Smooth muscle cell of the brain vasculature (primary cell): ENCODE measurements around the gene CLCA1.

Source experiments
- DNase-seq: peaks from one replicate; pipeline ENCODE4 v3.0.0-alpha.2; 2012; ENCODE audit warnings: low read depth, low spot score

Gene CLCA1, protein sequence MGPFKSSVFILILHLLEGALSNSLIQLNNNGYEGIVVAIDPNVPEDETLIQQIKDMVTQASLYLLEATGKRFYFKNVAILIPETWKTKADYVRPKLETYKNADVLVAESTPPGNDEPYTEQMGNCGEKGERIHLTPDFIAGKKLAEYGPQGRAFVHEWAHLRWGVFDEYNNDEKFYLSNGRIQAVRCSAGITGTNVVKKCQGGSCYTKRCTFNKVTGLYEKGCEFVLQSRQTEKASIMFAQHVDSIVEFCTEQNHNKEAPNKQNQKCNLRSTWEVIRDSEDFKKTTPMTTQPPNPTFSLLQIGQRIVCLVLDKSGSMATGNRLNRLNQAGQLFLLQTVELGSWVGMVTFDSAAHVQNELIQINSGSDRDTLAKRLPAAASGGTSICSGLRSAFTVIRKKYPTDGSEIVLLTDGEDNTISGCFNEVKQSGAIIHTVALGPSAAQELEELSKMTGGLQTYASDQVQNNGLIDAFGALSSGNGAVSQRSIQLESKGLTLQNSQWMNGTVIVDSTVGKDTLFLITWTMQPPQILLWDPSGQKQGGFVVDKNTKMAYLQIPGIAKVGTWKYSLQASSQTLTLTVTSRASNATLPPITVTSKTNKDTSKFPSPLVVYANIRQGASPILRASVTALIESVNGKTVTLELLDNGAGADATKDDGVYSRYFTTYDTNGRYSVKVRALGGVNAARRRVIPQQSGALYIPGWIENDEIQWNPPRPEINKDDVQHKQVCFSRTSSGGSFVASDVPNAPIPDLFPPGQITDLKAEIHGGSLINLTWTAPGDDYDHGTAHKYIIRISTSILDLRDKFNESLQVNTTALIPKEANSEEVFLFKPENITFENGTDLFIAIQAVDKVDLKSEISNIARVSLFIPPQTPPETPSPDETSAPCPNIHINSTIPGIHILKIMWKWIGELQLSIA

DNA sequence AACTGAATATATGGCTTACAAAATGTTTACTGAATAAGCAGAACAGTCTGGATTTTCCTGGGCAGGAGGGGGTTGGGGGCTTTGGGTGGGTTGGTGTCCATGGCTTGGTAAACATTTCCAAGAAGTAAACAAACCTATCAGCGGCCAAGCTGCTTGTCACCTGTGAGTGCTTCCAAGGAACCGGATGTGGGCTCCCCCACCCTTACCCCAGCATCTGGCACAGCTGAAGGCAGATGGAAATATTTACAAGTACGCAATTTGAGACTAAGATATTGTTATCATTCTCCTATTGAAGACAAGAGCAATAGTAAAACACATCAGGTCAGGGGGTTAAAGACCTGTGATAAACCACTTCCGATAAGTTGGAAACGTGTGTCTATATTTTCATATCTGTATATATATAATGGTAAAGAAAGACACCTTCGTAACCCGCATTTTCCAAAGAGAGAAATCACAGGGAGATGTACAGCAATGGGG, at the start of gene CLCA1:
TSS of gene CLCA1 (plus strand) at position 427 of the 477 bp plus-strand sequence. CDS start at position 472, 45 bp downstream.
- no peak for DNase-seq

DNA sequence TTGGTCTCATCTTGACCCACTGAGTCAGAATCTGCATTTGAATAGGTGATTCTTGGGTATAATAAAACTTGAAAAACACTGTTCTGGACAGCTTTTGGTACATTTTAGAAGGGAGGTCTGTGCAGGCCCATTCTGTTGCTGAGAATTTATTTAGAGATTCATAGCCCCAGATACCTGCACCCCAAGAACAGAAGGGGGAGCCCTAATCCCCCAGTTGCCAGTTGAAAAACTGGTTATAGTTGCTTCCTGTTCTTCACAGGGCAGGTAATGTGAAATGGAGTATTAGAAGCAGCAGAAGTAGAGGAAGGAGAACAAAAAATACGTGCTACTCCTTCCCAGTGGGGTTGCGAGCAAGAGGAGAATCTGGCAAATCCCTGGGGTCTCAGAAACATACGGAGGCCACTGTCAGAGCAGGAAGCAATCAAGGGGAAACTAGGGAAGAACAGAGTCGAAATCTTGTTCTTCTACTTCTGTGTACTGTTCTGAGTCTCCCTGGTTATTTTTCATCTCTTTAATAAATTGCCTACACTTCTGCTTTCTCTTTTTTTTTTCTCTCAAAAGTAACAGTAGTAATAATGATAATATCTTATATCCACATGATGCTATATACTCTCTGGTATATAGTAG, 49.3 kb upstream of the CLCA1 start:
- DNase-seq: no peak

DNA sequence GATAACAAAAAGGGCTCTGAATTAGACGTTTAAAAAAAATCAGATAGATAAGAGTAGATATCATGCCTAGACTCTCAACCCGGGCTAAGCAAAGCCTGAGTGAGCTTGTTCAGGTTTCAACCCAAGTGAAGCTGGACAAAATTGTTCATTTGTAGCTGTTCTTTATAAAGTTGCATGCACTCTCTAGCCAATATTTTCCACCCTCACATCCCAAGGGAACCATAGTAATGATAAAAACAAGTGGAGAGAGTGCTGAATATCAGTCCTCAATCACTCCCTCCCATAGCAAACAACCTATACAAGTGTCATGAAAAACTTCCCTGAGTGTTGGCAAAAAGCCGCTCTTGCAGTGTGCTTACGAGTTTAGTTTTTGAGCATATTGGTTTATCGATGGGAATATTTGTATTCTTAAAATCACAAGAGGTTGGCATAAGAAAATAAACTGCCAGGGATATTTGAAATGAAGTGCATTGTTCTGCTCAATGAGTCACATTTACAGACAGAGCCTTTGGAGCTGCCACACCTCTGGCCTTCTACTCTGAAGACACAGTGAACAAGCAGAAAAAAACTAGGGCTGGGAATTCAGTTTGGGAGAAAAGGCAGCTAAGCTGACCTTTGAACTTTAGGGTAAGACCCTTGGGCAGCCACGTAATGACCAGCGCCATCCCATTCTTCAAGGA, 47.0 kb upstream of the CLCA1 start:
- no peak for DNase-seq

DNA sequence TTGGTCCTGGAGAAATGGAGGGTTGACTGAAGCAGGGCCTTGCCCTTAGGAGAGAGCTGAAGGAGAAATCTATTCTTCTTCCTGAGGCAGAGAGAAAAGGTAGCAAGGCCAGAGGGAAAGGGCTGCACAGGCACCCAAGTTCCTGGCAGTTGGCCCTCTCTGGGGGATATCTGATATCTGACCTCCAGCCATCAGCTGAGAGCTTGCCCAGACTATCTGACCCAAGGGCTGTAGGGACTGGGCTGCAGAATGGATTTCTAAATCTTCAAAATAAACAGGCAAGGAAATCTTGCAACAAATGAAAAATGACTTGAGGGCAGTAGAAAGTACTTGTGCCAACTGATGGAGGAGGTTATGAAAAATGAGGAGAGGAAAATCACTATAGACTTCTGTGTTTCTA, 45.3 kb upstream of the CLCA1 start:
- no peak for DNase-seq

DNA sequence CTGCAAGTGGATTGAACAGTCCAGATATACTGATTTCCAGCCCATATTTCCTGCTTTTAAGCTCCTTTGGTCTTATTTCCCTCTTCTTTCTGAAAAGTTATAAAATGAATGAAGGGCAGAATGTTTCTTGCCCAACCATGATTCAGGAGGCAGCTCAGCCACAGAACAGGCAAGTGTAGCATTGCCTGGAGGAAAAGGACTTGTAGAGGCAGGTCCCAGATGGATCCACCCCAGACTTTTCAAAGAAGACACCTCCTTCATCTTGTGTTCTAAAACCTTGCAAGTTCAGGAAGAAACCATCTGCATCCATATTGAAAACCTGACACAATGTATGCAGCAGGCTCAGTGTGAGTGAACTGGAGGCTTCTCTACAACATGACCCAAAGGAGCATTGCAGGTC, 44.9 kb upstream of the CLCA1 start, which contains the start of gene CLCA2:
TSS of gene CLCA2 (plus strand) at position 299 of the 400 bp plus-strand sequence. CDS start at position 376, 77 bp downstream.
- DNase-seq: no peak

DNA sequence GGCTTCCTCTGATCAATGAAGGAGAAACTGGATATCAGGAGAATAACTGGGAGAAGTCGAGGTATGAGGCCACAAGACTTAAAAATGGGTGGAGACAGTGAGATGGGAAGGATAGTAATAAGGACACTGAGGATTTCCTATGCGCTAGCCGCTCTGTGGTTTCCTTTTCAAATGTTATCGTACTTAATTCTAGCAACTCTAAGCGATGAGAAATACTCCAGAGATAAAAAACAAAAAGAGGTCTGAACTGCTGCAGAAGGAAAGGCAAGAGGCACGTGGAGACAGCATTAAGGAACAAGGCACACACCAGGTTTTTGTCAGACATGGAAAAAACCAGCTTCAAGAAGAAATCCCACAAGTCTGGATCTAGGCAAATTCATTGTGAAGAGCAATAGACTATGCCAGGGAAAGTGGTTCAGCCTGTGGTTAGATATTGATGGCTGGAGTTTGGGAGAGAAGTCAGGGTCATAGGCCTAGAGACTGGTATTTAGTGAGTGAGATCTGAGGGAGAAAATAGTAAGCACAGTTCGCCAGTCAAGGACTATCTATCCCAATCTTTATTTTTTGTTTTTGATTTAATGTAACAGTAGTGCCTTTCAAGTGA, 39.5 kb upstream of the CLCA1 start:
- DNase-seq: no peak

DNA sequence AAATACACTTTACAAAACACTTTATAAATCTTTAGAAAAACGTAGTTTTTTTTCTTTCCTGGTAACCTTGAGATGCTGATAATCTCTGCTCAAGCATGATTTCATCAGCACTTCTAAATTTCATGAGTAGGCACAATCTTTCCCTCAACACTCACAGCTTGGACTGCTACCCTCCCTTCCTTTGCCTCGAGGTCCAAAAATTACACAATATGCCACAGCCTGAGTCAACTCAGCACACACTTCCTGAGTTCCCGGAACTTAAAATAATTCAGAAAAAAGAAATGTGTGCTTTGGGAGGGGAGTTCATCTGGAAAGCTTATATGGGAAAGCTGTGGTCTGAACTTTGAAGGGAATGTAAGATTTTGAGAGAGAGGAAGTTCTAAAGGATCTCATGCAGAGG, 38.9 kb upstream of the CLCA1 start:
- peak; percentile 58 for DNase-seq

DNA sequence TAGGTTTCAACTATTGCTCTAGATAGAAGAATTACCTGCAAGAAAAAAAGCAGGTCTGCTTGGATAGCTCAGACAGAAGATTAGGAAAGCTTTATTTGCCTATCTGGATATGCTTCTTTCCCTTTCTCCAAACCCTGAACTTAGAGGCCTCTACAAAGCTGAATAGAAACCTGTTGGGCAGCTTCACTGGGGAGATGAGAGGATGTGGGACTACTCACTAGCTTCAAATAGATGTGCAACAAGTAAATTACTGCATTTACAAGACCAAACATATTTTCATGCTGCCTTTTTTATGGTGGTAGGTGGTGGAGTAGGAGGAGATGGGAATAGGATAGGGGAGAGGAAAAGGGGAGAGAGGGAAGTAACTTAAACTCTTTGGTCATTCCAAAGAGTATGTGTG, 38.4 kb upstream of the CLCA1 start:
- no peak for DNase-seq

DNA sequence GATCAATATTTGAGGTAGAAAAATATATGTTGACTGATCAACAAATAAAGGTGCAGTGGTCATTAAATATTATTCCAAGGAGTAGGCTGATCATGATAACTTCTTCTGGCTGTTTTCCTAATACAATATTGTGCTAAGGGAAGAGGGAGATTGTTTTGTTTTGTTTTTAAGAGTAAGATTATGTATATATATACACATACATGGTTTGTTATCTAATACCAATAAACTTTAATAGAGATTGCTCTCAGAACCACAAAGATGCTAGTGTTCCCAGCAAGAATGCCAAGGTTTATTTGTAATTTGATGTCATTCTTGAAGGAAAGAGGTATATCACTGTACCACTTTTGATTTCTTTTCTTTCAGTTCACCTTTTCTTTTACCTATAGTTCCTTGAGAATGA, 34.7 kb upstream of the CLCA1 start:
- DNase-seq: no peak

DNA sequence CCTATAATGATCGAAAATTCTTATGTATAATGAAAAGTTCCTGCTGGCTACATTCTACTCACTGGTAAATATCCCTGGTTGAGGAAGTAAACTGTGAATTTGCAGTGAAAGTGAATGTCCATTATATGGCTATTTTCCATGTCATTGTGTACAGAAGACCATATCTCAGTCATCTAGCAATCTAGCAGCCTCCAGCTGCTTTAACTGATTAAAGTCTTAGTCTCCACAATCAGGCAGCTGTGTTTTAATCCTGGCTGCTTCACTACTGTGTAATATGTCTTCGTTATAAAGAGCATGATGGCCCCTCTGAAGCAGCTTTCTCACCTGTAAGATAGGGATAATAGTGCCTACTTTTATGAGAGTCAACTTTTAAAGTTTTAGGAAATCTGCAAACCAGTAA, 33.4 kb upstream of the CLCA1 start:
- no peak for DNase-seq

DNA sequence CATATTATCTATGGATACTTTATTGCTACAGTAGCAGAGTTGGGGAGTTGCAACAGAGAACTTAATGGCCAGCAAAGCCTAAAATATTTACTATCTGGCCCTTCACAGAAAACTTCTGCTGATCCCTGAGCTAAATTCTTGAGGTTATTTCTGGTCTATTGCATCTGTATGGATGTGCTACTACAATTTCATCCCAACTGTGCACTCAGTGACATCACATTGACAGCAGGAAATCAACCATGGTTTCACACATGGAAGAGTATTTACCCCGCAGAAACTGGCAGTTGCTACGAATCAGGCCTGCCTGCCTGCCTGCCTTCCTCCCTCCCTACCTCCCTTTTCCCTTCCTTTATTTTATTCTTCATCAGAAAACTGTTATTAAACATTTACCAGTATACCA, 32.7 kb upstream of the CLCA1 start:
- no peak for DNase-seq

DNA sequence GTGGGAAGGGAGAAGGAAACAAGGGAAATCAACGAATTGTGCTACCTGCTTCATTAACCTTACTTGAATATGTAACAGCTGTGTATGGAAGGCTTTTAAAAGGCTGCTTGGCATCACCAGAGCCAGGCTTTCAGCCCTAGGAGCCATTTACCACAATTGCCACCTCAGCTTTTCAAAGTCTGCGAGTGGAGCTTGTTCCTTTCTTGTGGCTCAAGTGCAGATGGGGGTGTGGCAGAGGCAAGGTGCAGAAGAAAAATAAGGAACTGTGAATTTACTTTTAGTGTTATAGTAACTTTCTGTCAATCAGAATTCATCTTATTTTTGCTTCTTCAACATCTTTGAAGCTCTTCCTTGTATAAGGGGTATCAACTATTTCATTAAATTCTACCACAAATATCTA, 27.1 kb upstream of the CLCA1 start:
- DNase-seq: no peak

DNA sequence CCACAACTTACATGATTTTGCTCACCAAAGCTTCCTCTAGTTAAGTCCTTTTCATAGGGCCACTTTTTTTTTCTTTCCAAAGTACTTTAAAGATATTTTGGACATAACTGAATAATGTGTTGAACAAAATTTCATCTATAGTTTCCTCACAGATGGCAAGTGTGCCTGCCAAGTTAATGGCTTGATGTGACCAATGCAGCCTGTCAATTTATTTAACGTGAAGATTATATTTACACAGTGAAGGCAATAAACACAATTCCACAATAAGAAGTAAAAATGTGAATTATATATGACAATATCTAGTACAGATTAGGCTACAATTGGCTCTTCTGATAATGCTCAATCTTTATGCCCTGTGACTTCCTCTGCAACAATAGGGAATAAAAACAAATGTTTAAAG, 26.7 kb upstream of the CLCA1 start:
- DNase-seq: no peak

DNA sequence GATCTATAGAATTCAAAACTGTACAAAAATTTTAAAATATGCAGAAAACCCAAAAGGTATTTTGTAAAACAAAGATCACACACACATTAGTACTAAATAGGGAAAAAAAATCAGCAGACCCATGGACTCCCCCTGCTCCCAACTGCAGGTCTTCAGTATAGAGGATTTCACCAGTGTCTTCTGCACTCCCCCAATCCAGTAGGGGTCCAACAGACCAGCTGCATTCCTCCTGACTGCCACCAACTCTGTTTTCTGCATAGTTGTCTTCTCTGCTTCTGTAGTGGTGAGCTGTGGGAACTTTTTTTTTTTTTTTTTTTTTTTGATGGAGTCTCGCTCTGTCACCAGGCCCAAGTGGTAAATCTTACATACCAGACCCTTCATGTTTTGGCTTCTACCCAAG, 22.8 kb upstream of the CLCA1 start:
- DNase-seq: no peak

DNA sequence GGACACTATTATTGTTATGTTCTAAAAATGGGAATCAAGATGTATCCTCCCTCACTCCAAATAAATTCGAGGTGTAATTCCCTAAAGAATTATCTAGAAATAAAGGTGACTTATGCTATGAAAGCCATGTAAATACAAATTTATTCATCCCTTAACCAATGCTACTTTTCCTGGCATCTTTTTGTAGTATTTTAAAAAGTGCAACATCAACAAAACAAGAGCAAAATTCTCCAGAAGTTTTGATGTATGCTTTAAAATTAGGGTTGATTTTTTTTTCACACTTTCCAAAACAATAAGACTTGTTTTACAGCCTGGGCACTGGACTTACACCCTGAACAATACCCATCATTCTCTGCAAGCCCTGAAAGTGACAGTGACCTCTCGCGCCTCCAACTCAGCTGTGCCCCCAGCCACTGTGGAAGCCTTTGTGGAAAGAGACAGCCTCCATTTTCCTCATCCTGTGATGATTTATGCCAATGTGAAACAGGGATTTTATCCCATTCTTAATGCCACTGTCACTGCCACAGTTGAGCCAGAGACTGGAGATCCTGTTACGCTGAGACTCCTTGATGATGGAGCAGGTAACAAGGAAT, 21.4 kb upstream of the CLCA1 start:
- DNase-seq: no peak

DNA sequence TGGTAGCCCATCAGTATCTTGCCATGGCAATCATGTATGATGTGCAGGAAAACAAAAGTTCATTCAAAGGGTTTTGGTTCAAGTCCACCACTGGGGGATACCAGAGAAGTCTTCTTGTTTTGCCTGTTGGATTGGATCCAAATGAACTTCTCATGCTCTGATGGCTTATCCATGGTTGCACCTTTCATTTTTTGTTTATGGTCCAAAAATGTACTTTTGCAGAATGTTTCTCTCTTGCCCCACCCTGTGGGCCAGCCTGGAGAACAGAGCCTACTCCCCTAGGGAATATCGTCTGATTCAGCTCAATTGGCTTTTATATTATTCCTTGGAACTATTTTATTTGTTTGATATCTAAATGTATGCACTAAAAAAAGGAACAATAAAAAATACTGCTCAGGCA, 20.1 kb upstream of the CLCA1 start:
- no peak for DNase-seq

DNA sequence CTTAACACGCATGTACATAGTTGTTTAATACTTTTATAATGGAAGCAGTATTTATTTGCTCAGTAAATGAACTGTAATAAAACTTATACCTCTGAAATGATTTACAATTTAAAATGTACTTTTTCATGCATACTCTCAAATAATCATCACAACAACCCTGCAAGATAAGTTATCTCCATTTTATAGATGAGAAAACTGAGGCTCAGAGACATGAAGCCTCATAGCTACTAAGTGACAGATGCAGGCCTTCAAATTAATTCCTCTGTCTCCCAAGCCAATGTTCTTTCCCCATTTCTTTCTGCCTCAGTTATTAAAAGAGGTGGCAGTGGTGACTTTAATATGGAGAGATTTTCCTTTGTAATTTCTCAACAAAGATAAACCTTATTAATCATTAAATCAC, 19.6 kb upstream of the CLCA1 start:
- no peak for DNase-seq

DNA sequence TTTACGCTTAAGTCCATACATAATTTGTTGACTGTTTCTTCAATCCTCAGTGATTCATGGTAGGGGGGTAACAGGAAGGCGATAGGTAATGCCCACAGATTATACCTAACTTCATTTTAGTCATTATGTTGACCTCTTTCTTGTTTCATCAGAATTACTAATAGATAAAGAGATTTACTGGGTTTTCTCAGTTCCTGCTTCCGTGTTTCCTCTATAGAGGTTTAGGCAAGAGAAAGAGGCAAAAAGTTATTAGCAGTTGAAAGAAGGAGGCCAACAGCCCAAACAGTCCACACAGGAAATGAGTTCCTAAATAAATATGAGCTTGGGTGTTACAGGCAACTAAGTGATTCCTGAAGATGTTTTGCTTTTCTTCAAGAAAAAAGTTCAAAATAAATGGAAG, 17.9 kb upstream of the CLCA1 start:
- DNase-seq: no peak

DNA sequence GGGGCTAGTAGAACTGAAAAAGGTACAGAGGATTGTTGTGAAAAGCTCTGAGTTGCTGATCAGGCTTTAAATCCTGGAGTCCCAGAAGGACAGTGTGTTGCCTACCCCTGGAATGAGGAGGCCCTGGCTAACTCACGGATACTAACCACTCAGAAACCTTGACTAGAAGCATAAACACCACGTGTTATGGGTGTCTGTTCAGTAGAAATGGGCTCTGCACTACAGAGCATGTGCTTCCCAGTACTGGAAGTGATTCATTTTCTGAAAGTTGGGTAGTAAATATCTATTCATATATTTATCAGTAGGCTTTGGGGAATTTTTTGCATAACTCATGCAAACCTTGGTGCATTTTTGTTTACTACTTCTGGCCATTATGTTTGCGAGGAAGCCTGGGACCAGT, 15.1 kb upstream of the CLCA1 start:
- DNase-seq: no peak

DNA sequence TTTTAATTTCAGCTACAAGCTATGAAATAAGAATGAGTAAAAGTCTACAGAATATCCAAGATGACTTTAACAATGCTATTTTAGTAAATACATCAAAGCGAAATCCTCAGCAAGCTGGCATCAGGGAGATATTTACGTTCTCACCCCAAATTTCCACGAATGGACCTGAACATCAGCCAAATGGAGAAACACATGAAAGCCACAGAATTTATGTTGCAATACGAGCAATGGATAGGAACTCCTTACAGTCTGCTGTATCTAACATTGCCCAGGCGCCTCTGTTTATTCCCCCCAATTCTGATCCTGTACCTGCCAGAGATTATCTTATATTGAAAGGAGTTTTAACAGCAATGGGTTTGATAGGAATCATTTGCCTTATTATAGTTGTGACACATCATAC, 13.7 kb upstream of the CLCA1 start:
- no peak for DNase-seq

DNA sequence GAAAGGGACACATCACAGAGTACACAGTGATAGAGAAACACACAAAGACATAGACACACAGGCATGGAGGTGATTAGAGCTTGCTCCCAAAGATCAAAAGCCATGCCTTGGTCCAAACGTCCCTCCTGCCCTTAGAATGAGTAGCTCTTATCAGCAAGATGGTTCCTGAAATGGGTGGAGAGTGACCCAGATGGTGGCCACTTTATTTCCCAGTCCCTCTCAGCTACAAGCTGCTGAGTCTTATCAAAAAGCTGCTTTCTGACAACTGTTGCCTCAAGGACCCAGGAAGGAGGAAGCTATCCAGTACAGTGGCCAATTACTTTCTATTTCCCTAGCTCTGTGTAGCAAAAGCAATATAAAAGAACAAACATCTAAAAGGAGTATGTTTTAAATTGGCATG, 7.7 kb upstream of the CLCA1 start:
- DNase-seq: no peak
